HG03558 (cell line): Measurements from ENCODE around the gene SDHA.
"Not testable (repeated sequence)": the region's sequence is repeated elsewhere in the genome, so short reads cannot be mapped to it uniquely, and the experiment has no call there.

ENCODE experiments used
- ATAC-seq: cut with Tn5 transposase; IDR thresholded peaks from one replicate; pipeline ENCODE4 v1.9.1; 2021; ENCODE audit warnings: moderate number of reproducible peaks; ENCODE audit not compliant: unreplicated experiment; ENCODE audit errors: extremely low read depth

SDHA gene

GRCh38 chr5:251016-251415, 32.9 kb downstream of the SDHA start:
- ATAC-seq, result not testable (repeated sequence)

GRCh38 chr5:251538-251937, 33.4 kb downstream of the SDHA start:
- not testable (repeated sequence) for ATAC-seq

- not testable (repeated sequence) for ATAC-seq
Measured at GRCh38 chr5:251975-252374, 33.9 kb downstream of the SDHA start.

- ATAC-seq, result no peak
Measured at GRCh38 chr5:252546-252945, 34.4 kb downstream of the SDHA start.

GRCh38 chr5:254322-254721, 36.2 kb downstream of the SDHA start:
- ATAC-seq, result not testable (repeated sequence)

- ATAC-seq, result not testable (repeated sequence)
Measured at GRCh38 chr5:255116-255515, 37.0 kb downstream of the SDHA start.

GRCh38 chr5:256347-256746, 38.2 kb downstream of the SDHA start:
- not testable (repeated sequence) for ATAC-seq

- no peak for ATAC-seq
Measured at GRCh38 chr5:257148-257547, 39.0 kb downstream of the SDHA start.

- not testable (repeated sequence) for ATAC-seq
Measured at GRCh38 chr5:263275-263974, 45.3 kb downstream of the SDHA start.

- no peak for ATAC-seq
Measured at GRCh38 chr5:264338-264737, 46.2 kb downstream of the SDHA start.

GRCh38 chr5:266311-267026, 48.3 kb downstream of the SDHA start:
- not testable (repeated sequence) for ATAC-seq

GRCh38 chr5:267716-268115, 49.6 kb downstream of the SDHA start:
- ATAC-seq, result no peak

- ATAC-seq, result no peak
Measured at GRCh38 chr5:270340-270739, 52.2 kb downstream of the SDHA start.

GRCh38 chr5:271828-272167, 53.7 kb downstream of the SDHA start:
- not testable (repeated sequence) for ATAC-seq

- not testable (repeated sequence) for ATAC-seq
Measured at GRCh38 chr5:273091-273490, 55.0 kb downstream of the SDHA start.

- not testable (repeated sequence) for ATAC-seq
Measured at GRCh38 chr5:273491-273890, 55.4 kb downstream of the SDHA start.

GRCh38 chr5:274346-274745, 56.2 kb downstream of the SDHA start:
- not testable (repeated sequence) for ATAC-seq

- ATAC-seq, result no peak
Measured at GRCh38 chr5:278646-279045, 60.5 kb downstream of the SDHA start.

GRCh38 chr5:279051-279665, 61.0 kb downstream of the SDHA start:
- ATAC-seq, result not testable (repeated sequence)

- ATAC-seq, result no peak
Measured at GRCh38 chr5:285991-286557, 68.0 kb downstream of the SDHA start.

- not testable (repeated sequence) for ATAC-seq
Measured at GRCh38 chr5:290200-290599, 72.1 kb downstream of the SDHA start.
